Activated naive CD4-positive, alpha-beta T cell treated with anti-CD3 and anti-CD28 coated beads for 36 hours (primary cell): ENCODE data around the gene XYLT1. TPM values are rescaled to one million over a fixed set of nuclear protein-coding genes. Genes with fewer than 3 reads are reported as not detected.
A peak's percentile ranks its signal among the peaks of the same experiment; 100 is the strongest.
"Not testable (repeated sequence)": the region's sequence is repeated elsewhere in the genome, so short reads cannot be mapped to it uniquely, and the experiment has no call there.

Source experiments
- CTCF ChIA-PET: fragments of 350-600 bp; sonication (Branson Sonifier 250); formaldehyde crosslinking; loops from one replicate; lab custom pipeline; 2021; ENCODE audit warnings: antibody characterized with exemption; lab: Charles Lee
- DNase-seq: peaks from one replicate; pipeline ENCODE4 v3.0.0-alpha.2; 2020
- H3K27ac Mint-ChIP-seq: one replicate; pipeline ENCODE4 v1.8.0; 2021; ENCODE audit warnings: mild to moderate bottlenecking, mixed read lengths
- H3K27me3 Mint-ChIP-seq: one replicate; pipeline ENCODE4 v1.8.0; 2021; ENCODE audit warnings: low read depth, mixed read lengths
- H3K36me3 Mint-ChIP-seq: one replicate; pipeline ENCODE4 v1.8.0; 2021; ENCODE audit warnings: low read depth, mixed read lengths
- H3K4me1 Mint-ChIP-seq: one replicate; pipeline ENCODE4 v1.8.0; 2021; ENCODE audit warnings: low read depth, mixed read lengths
- H3K4me3 Mint-ChIP-seq: one replicate; pipeline ENCODE4 v1.8.0; 2021; ENCODE audit warnings: mild to moderate bottlenecking, moderate library complexity, mixed read lengths
- H3K9me3 Mint-ChIP-seq: one replicate; pipeline ENCODE4 v1.8.0; 2021; ENCODE audit warnings: mixed read lengths
- intact Hi-C: fragments of 100-400 bp; cut with micrococcal nuclease; formaldehyde crosslinking; loops from one replicate; pipeline ENCODE4 v1.15.1; 2023
- total RNA-seq, 2 experiments: library from RNA; stranded (reverse); gene quantifications; one replicate each; pipeline ENCODE4 v1.2.3, GENCODE V29; 2021

XYLT1 gene
- total RNA-seq, 2 experiments from 2014 or later, result 3.3 to 4.5 TPM

DNA sequence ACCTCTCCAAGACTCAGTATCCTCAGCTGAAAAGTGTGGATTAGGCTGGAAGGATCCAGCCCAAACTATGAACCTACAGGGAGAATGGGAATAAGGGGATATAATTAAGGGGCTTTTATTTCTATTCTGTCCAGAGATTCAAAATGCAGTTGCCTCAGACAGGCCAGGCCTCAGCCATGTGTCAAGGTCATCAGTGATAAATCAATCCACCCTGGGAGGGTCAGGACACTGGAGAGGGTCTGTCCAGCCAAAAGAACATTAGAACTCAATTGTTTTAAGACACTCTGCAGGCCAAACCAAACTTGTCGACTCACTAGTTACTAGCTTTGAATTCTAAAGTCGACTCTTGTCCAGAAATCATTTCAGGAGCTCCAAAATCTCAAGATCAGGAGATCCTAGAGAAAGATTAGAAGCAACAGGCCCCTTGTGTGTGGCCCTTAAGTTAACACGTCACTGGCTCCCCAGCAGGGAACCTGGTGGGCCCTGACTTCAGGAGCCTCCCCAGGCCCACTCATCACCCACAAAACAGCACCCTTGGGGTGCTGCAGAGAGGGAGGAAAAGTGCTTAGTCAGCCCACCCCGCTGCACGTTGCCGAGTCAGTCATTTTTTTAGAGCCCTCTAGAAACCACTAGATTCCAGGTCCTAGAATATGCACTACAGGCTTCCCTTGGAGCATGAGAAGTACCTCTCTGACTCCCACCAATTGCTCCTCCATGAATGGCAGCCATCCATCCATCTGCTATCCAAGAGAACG lies 156.8 kb downstream of the XYLT1 start:
- intact Hi-C loops, result no loop called here
- Mint-ChIP-seq H3K9me3 (no peaks in the 10 kb centered on the region), H3K27me3 (no peaks in the 10 kb centered on the region), H3K36me3 (peaks cover 3% of the 10 kb centered on the region), H3K27ac (no peak overlapping the region), H3K4me1 (peaks cover 22% of the 10 kb centered on the region), H3K4me3 (no peak overlapping the region)
- DNase-seq, result no peak
- CTCF ChIA-PET, result no interaction called here

GRCh38 chr16:17313085-17313611 lies 157.6 kb downstream of the XYLT1 start:
- DNase-seq, result no peak
- Mint-ChIP-seq H3K27me3 (no peaks in the 10 kb centered on the region), H3K36me3 (peaks cover 3% of the 10 kb centered on the region), H3K4me1 (peaks cover 22% of the 10 kb centered on the region), H3K9me3 (no peaks in the 10 kb centered on the region), H3K4me3 (no peak overlapping the region), H3K27ac (no peak overlapping the region)
- intact Hi-C loops, result no loop called here
- CTCF ChIA-PET, result interaction anchor here (1.7 kb wide), 1 partner anchor 11 kb away, joined by 5 read pairs; no protein-coding TSS in a partner anchor

DNA sequence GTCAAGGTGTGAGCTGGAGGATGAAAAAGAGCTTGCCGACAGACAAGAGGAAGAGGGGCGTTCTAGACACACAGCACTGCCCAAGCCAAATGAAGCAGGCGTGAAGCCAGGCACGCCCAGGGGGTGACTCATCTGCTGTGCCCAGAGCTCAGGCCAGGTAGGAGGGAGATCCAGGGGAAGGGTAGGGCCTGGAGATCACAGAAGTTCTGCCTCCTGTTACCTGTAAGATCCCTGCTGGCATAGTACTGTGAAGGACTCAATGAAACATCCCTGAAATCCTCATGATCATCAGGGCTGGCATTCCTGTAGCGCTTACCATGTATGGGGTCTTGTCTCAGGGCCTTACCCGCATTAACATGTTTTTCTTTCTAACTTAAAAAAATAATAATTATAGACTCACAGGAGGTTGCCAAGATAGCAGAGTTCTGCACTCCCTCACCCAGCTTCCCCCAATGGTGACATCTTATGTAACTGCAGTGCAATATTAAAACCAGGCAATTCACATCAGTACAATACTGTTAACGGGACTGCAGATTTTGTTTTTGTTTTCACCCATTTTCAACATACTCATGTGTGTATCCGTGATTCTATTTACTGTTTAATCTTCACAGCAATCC lies 158.6 kb downstream of the XYLT1 start:
- CTCF ChIA-PET, result interaction anchor here (1.7 kb wide), 1 partner anchor 12 kb away, joined by 5 read pairs; no protein-coding TSS in a partner anchor
- H3K27ac Mint-ChIP-seq, result no peak overlapping the region
- DNase-seq, result no peak
- no peak overlapping the region for H3K4me3 Mint-ChIP-seq
- no peaks in the 10 kb centered on the region for H3K27me3 Mint-ChIP-seq
- peaks cover 22% of the 10 kb centered on the region for H3K4me1 Mint-ChIP-seq
- H3K36me3 Mint-ChIP-seq, result peaks cover 3% of the 10 kb centered on the region
- H3K9me3 Mint-ChIP-seq, result no peaks in the 10 kb centered on the region
- intact Hi-C loops, result no loop called here

DNA sequence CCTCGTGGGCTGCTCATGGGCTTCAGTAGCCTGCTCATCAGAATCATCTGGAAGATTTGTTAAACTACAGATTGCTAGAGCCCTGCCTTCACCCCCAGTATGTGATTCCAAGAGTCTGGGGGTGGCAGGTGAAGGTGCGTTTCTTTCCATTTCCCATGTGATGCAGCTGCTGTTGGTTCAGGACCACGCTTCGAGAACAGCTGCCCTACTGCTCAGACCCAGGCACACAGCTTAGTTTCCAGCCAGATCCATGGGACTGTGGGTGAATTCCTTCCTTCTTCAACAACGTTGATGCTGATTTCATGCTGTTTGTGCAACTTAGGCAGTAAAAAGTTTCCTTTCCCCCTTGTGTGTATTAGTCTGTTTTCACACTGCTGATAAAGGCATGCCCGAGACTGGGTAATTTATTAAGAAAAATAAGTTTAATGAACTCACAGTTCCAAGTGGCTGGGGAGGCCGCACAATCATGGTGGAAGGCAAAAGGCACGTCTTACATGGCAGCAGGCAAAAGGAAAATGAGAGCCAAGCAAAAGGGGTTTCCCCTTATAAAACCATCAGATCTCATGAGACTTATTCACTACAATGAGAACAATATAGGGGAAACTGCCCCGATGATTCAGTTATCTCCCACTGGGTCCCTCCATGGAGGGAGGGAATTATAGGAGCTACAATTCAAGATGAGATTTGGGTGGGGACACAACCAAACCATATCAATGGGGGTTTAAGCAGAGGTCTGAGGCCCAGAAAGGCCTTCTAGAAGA lies 159.2 kb downstream of the XYLT1 start:
- Mint-ChIP-seq H3K27me3 (no peaks in the 10 kb centered on the region), H3K36me3 (peaks cover 3% of the 10 kb centered on the region), H3K9me3 (no peaks in the 10 kb centered on the region), H3K4me3 (no peak overlapping the region), H3K27ac (no peak overlapping the region), H3K4me1 (peaks cover 25% of the 10 kb centered on the region)
- intact Hi-C loops, result no loop called here
- DNase-seq, result no peak
- CTCF ChIA-PET, result interaction anchor here (1.7 kb wide), 1 partner anchor 12 kb away, joined by 5 read pairs; no protein-coding TSS in a partner anchor

GRCh38 chr16:17309510-17309909 lies 161.2 kb downstream of the XYLT1 start:
- no peak for DNase-seq
- Mint-ChIP-seq H3K27me3 (no peaks in the 10 kb centered on the region), H3K4me1 (peaks cover 35% of the 10 kb centered on the region), H3K27ac (no peak overlapping the region), H3K9me3 (no peaks in the 10 kb centered on the region), H3K36me3 (peaks cover 3% of the 10 kb centered on the region), H3K4me3 (no peak overlapping the region)
- CTCF ChIA-PET, result interaction anchor here (0.7 to 0.8 kb wide), 2 partner anchors 9 to 164 kb away, joined by 3 read pairs; no protein-coding TSS in a partner anchor
- intact Hi-C loops, result no loop called here

DNA sequence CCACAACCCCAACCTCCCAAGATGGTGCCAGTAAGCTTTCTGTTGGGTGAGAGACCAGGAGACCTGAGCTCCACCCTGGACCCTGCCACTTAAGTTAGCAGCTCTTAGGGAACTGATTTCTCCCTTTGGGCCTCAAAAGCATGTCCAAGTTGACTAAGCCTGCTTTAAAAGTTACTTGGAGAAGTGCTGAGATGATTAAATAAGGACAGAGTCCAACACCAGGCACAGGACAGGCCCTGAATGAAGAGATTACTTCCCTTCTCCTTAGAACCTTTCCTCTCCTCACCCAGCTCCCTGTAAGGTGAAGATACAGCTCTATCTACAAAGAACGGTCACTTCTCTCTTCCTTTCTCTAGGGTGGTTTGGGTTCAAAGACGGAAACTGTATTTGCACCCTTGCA lies 162.6 kb downstream of the XYLT1 start:
- H3K9me3 Mint-ChIP-seq, result no peaks in the 10 kb centered on the region
- CTCF ChIA-PET, result no interaction called here
- no peak for DNase-seq
- H3K36me3 Mint-ChIP-seq, result peaks cover 3% of the 10 kb centered on the region
- H3K4me1 Mint-ChIP-seq, result peaks cover 33% of the 10 kb centered on the region
- no peak overlapping the region for H3K27ac Mint-ChIP-seq
- no peaks in the 10 kb centered on the region for H3K27me3 Mint-ChIP-seq
- intact Hi-C loops, result no loop called here
- no peak overlapping the region for H3K4me3 Mint-ChIP-seq

DNA sequence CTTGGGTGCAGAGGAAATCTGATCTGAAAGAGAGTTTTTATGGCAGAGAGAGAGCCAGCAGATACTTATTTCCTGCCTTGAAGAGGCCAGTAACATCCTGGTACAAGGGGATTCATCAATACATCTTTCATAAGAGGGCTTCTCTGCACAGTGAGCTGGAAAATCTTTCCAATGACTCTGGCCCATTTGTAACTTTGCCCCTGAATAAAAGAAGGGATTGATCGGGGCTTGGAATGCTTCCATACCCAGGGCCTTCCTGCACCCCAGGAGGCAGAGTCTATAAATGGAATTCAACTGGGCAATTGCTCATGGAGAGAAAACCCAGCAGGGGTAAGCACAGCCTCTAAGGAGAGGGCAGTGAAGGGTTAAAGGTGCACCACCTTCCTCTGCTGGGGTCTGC lies 163.3 kb downstream of the XYLT1 start:
- Mint-ChIP-seq H3K4me1 (peaks cover 34% of the 10 kb centered on the region), H3K27me3 (no peaks in the 10 kb centered on the region), H3K36me3 (peaks cover 3% of the 10 kb centered on the region), H3K4me3 (no peak overlapping the region), H3K9me3 (no peaks in the 10 kb centered on the region), H3K27ac (no peak overlapping the region)
- intact Hi-C loops, result no loop called here
- CTCF ChIA-PET, result no interaction called here
- DNase-seq, result no peak

DNA sequence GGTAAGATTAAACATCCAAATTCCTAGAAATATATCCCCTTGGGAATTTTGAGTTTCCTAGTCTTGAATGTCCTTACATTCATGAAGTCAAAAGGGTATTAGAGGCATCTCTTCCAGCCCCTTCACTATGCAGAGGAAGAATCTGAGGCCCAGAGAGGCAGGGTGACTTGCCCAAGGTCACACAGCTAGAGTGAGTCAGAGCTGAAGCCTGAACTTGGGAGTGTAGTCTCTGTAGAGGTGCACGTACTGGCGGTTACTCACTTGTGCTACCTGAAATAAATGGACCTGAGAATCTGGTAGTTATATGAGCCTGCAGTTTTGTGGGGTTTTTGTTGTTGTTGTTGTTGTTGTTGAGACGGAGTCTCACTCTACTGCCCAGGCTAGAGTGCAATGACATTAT lies 164.0 kb downstream of the XYLT1 start:
- Mint-ChIP-seq H3K27ac (no peak overlapping the region), H3K9me3 (no peaks in the 10 kb centered on the region), H3K4me3 (no peak overlapping the region), H3K36me3 (peaks cover 3% of the 10 kb centered on the region), H3K27me3 (no peaks in the 10 kb centered on the region), H3K4me1 (peaks cover 33% of the 10 kb centered on the region)
- DNase-seq, result peak; percentile 21
- CTCF ChIA-PET, result interaction anchor here (0.7 kb wide), 1 partner anchor 231 kb away, joined by 3 read pairs; no protein-coding TSS in a partner anchor
- intact Hi-C loops, result no loop called here

DNA sequence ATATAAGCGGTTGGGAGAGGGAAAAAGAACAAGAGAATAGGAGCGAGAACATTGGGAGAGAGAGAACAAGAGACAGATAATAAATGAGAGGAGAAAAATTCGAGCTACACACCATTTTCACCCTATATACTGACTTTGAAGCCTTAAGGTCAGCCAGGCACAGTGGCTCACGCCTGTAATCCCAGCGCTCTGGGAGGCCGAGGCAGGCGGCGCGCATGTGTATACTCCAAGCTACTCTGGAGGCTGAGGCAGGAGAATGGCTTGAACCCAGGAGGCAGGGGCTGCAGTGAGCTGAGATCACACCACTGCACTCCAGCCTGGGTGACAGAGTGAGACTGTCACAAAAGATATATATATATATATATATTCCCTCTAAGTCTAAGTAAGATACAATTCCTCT lies 164.5 kb downstream of the XYLT1 start:
- intact Hi-C loops, H3K36me3 Mint-ChIP-seq, H3K4me3 Mint-ChIP-seq, DNase-seq, H3K27me3 Mint-ChIP-seq, H3K9me3 Mint-ChIP-seq: not testable (repeated sequence)
- Mint-ChIP-seq H3K4me1 (peaks cover 33% of the 10 kb centered on the region), H3K27ac (peak overlapping the region; percentile 51)
- CTCF ChIA-PET, result interaction anchor here (0.7 kb wide), 1 partner anchor 231 kb away, joined by 3 read pairs; no protein-coding TSS in a partner anchor

GRCh38 chr16:17305694-17306093 lies 165.1 kb downstream of the XYLT1 start:
- CTCF ChIA-PET, result no interaction called here
- H3K4me1 Mint-ChIP-seq, result peaks cover 33% of the 10 kb centered on the region
- intact Hi-C loops, result loop anchor here (1.0 kb wide), 1 partner anchor 32 kb away; no protein-coding TSS in a partner anchor
- no peak overlapping the region for H3K4me3 Mint-ChIP-seq
- peak overlapping the region; percentile 51 for H3K27ac Mint-ChIP-seq
- DNase-seq, result peak; percentile 80
- no peaks in the 10 kb centered on the region for H3K36me3 Mint-ChIP-seq
- H3K9me3 Mint-ChIP-seq, result no peaks in the 10 kb centered on the region
- no peaks in the 10 kb centered on the region for H3K27me3 Mint-ChIP-seq

DNA sequence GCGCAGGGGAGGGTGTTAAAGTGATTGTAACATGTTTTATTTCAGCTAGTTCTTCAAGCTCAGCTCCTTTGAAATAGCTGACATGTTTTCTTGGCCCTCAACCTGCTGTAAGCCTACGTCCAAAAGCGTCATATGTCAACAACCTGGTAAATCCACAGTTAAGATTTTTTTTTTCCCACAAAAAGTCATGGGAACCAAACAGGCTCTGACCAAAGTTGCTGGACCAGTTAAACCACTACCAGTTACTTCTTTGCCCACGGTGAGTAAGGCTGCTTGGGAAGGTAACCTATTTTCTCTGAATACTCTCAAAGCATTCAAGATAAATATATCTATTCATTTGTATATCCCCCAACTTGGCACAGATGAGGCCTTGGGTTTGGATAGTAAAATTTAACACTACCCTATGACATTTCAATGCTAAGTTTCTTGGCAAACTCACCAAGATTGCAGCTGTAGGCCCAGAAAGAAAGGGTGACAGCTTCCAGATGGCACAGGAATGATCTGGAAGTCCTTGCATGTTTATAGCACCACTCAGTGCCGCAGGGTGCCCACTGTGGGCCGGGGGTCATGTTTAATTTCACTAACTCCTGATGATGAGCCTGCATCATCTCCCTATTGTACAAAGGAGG lies 166.2 kb downstream of the XYLT1 start:
- Mint-ChIP-seq H3K27ac (peak overlapping the region; percentile 11), H3K9me3 (no peaks in the 10 kb centered on the region), H3K27me3 (no peaks in the 10 kb centered on the region), H3K4me3 (no peak overlapping the region), H3K36me3 (no peaks in the 10 kb centered on the region), H3K4me1 (peaks cover 33% of the 10 kb centered on the region)
- CTCF ChIA-PET, result interaction anchor here (0.7 kb wide), 2 partner anchors 161 to 173 kb away, joined by 3 read pairs; no protein-coding TSS in a partner anchor
- no peak for DNase-seq
- intact Hi-C loops, result loop anchor here (1.0 kb wide), 1 partner anchor 31 kb away; no protein-coding TSS in a partner anchor
